HepG2 (cell line): Measurements from ENCODE around the gene NOS2. TPM values are rescaled to one million over a fixed set of nuclear protein-coding genes. Genes with fewer than 3 reads are reported as not detected.

Experiments
- BRCA1 ChIP-seq: sonication (generic); formaldehyde crosslinking; IDR thresholded peaks from 2 replicates; pipeline ENCODE4 v1.4.0; 2020; ENCODE audit warnings: missing genetic modification reagents
- IRF2 ChIP-seq: IDR thresholded peaks from 2 replicates; pipeline ENCODE4 v1.6.1; 2018; ENCODE audit warnings: missing genetic modification reagents, missing compliant biosample characterization
- MYNN ChIP-seq: sonication (generic); formaldehyde crosslinking; IDR thresholded peaks from 2 replicates; pipeline ENCODE4 v1.4.0; 2020; ENCODE audit warnings: mild to moderate bottlenecking, low read depth, missing genetic modification reagents
- TCF7 ChIP-seq: sonication (generic); IDR thresholded peaks from 2 replicates; pipeline ENCODE4 v1.6.1; 2016; ENCODE audit warnings: antibody characterized with exemption, low read depth
- ZBTB7B ChIP-seq: sonication (generic); formaldehyde crosslinking; IDR thresholded peaks from 2 replicates; pipeline ENCODE4 v1.4.0; 2020; ENCODE audit warnings: missing genetic modification reagents
- ZNF224 ChIP-seq: sonication (generic); formaldehyde crosslinking; IDR thresholded peaks from 2 replicates; pipeline ENCODE4 v1.5.0; 2020; ENCODE audit warnings: mild to moderate bottlenecking, missing genetic modification reagents
- ZNF34 ChIP-seq: sonication (generic); formaldehyde crosslinking; IDR thresholded peaks from 2 replicates; pipeline ENCODE4 v1.4.0; 2020; ENCODE audit warnings: mild to moderate bottlenecking, missing genetic modification reagents, borderline replicate concordance
- ZNF451 ChIP-seq: sonication (generic); formaldehyde crosslinking; IDR thresholded peaks from 2 replicates; pipeline ENCODE4 v1.5.0; 2020; ENCODE audit warnings: mild to moderate bottlenecking, missing genetic modification reagents
- polyA plus RNA-seq, 8 experiments: library from polyadenylated mRNA; depleted of rRNA in 3 of 8; stranded (reverse) in 7 of 8; unstranded in 1 of 8; fragments of >200 nt; fragmentation: Illumina TruSeq in 4 of 8; extraction: Trizol in 4 of 8; gene quantifications; 2 replicates each; pipeline versions ENCODE4 v1.2.1 to v1.2.3, GENCODE V29; 2011 to 2016; ENCODE audit warnings: low read depth in 4 of 8, missing spikeins in 1 of 8, mixed read lengths in 1 of 8; ENCODE audit not compliant: insufficient read depth in 1 of 8
- total RNA-seq, 5 experiments: library from RNA; depleted of rRNA; stranded (reverse); fragments of >200 nt; fragmentation: Illumina TruSeq; extraction: Trizol; gene quantifications; 2 replicates each; pipeline ENCODE4 v1.2.3, GENCODE V29; 2016; ENCODE audit warnings: low read depth in 1 of 5
- TF ChIP-seq, protein P1 (sequence below), 2 experiments: sonication (generic) in 1 of 2; formaldehyde crosslinking in 1 of 2; IDR thresholded peaks; 2 replicates each; pipeline versions ENCODE4 v1.4.0 to v1.6.1; 2016 to 2020; ENCODE audit warnings: borderline replicate concordance in 1 of 2, low read depth in 1 of 2, mild to moderate bottlenecking in 1 of 2, missing genetic modification reagents in 1 of 2
- TF ChIP-seq, protein P2 (sequence below): sonication (generic); formaldehyde crosslinking; IDR thresholded peaks from 2 replicates; pipeline ENCODE4 v1.8.0; 2022; ENCODE audit warnings: mild to moderate bottlenecking, missing genetic modification reagents; ENCODE audit not compliant: insufficient replicate concordance
- TF ChIP-seq, protein P3 (sequence below): sonication (generic); formaldehyde crosslinking; IDR thresholded peaks from 2 replicates; pipeline ENCODE4 v1.9.0; 2022; ENCODE audit warnings: low read depth, missing genetic modification reagents
- TF ChIP-seq, protein P4 (sequence below): sonication (generic); formaldehyde crosslinking; IDR thresholded peaks from 2 replicates; pipeline ENCODE4 v1.5.1; 2020; ENCODE audit warnings: mild to moderate bottlenecking, missing genetic modification reagents
- TF ChIP-seq, protein P5 (sequence below): sonication (generic); formaldehyde crosslinking; IDR thresholded peaks from 2 replicates; pipeline ENCODE4 v1.9.0; 2021; ENCODE audit warnings: missing genetic modification reagents, mild to moderate bottlenecking, borderline replicate concordance
- TF ChIP-seq, protein P6 (sequence below): sonication (generic); formaldehyde crosslinking; IDR thresholded peaks from 2 replicates; pipeline ENCODE4 v1.8.1; 2023; ENCODE audit warnings: mild to moderate bottlenecking, inconsistent platforms, moderate library complexity, missing genetic modification reagents, borderline replicate concordance

NOS2 gene
- total and polyA plus RNA-seq, 2 of the 13 experiments (the other 11 are each of a cell fraction or from before 2014, with no cell fraction given): 0.02 TPM; not detected in 1

DNA sequence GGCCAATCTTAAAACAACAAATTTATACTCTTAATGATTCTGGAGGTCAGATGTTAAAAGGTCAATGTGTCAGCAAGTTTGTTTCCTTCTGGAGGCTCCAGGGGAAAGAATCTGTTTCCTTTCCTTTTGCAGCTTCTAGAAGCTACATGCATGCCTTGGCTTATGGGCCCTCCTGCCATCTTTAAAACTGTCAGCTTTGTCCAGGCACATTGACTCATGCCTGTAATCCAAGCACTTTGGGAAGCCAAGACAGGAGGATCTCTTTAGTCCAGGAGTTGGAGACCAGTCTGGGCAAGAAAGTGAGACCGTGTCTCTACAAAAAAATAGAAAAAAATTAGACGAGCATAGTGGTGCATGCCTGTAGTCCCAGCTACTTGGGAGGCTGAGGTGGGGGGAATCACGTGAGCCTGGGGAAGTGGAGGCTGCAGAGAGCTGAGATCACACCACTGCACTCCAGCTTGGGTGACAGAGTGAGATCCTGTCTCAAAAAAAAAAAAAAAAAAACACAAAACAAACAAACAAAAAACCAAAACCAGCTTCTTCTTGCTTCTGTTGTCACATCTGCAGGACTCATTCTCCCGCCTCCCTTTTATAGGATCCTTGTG lies 58.3 kb downstream of the NOS2 start (continued):
- TF ChIP-seq, protein P1, sequence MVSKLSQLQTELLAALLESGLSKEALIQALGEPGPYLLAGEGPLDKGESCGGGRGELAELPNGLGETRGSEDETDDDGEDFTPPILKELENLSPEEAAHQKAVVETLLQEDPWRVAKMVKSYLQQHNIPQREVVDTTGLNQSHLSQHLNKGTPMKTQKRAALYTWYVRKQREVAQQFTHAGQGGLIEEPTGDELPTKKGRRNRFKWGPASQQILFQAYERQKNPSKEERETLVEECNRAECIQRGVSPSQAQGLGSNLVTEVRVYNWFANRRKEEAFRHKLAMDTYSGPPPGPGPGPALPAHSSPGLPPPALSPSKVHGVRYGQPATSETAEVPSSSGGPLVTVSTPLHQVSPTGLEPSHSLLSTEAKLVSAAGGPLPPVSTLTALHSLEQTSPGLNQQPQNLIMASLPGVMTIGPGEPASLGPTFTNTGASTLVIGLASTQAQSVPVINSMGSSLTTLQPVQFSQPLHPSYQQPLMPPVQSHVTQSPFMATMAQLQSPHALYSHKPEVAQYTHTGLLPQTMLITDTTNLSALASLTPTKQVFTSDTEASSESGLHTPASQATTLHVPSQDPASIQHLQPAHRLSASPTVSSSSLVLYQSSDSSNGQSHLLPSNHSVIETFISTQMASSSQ (IDR thresholded peaks at IDR 0.05; ENCODE audit: low read depth): no peak
- TF ChIP-seq, protein P1 (CRISPR knock-in tag; IDR thresholded peaks at IDR 0.05; ENCODE audit: borderline replicate concordance): no peak
- TF ChIP-seq BRCA1 (CRISPR knock-in tag) (no peak), ZBTB7B (CRISPR knock-in tag) (no peak), ZNF451 (CRISPR knock-in tag) (no peak), ZNF34 (CRISPR knock-in tag) (no peak), MYNN (CRISPR knock-in tag) (no peak), IRF2 (CRISPR knock-in tag) (no peak), ZNF224 (CRISPR knock-in tag) (no peak), TCF7 (no peak)
- TF ChIP-seq, protein P2, sequence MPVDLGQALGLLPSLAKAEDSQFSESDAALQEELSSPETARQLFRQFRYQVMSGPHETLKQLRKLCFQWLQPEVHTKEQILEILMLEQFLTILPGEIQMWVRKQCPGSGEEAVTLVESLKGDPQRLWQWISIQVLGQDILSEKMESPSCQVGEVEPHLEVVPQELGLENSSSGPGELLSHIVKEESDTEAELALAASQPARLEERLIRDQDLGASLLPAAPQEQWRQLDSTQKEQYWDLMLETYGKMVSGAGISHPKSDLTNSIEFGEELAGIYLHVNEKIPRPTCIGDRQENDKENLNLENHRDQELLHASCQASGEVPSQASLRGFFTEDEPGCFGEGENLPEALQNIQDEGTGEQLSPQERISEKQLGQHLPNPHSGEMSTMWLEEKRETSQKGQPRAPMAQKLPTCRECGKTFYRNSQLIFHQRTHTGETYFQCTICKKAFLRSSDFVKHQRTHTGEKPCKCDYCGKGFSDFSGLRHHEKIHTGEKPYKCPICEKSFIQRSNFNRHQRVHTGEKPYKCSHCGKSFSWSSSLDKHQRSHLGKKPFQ (CRISPR knock-in tag): no peak
- TF ChIP-seq, protein P3, sequence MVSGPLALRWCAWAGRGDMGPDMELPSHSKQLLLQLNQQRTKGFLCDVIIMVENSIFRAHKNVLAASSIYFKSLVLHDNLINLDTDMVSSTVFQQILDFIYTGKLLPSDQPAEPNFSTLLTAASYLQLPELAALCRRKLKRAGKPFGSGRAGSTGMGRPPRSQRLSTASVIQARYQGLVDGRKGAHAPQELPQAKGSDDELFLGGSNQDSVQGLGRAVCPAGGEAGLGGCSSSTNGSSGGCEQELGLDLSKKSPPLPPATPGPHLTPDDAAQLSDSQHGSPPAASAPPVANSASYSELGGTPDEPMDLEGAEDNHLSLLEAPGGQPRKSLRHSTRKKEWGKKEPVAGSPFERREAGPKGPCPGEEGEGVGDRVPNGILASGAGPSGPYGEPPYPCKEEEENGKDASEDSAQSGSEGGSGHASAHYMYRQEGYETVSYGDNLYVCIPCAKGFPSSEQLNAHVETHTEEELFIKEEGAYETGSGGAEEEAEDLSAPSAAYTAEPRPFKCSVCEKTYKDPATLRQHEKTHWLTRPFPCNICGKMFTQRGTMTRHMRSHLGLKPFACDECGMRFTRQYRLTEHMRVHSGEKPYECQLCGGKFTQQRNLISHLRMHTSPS (CRISPR knock-in tag): no peak
- TF ChIP-seq, protein P4, sequence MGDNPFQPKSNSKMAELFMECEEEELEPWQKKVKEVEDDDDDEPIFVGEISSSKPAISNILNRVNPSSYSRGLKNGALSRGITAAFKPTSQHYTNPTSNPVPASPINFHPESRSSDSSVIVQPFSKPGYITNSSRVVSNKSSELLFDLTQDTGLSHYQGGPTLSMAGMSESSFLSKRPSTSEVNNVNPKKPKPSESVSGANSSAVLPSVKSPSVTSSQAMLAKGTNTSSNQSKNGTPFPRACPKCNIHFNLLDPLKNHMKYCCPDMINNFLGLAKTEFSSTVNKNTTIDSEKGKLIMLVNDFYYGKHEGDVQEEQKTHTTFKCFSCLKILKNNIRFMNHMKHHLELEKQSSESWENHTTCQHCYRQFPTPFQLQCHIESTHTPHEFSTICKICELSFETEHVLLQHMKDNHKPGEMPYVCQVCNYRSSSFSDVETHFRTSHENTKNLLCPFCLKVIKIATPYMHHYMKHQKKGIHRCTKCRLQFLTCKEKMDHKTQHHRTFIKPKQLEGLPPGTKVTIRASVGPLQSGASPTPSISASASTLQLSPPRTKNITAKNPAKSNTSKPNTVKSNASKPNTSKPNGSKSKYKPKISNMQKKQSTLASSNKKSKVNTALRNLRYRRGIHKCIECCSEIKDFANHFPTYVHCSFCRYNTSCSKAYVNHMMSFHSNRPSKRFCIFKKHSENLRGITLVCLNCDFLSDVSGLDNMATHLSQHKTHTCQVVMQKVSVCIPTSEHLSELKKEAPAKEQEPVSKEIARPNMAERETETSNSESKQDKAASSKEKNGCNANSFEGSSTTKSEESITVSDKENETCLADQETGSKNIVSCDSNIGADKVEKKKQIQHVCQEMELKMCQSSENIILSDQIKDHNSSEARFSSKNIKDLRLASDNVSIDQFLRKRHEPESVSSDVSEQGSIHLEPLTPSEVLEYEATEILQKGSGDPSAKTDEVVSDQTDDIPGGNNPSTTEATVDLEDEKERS (CRISPR knock-in tag): no peak
- TF ChIP-seq, protein P5, sequence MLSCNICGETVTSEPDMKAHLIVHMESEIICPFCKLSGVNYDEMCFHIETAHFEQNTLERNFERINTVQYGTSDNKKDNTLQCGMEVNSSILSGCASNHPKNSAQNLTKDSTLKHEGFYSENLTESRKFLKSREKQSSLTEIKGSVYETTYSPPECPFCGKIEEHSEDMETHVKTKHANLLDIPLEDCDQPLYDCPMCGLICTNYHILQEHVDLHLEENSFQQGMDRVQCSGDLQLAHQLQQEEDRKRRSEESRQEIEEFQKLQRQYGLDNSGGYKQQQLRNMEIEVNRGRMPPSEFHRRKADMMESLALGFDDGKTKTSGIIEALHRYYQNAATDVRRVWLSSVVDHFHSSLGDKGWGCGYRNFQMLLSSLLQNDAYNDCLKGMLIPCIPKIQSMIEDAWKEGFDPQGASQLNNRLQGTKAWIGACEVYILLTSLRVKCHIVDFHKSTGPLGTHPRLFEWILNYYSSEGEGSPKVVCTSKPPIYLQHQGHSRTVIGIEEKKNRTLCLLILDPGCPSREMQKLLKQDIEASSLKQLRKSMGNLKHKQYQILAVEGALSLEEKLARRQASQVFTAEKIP (CRISPR knock-in tag): no peak
- TF ChIP-seq, protein P6, sequence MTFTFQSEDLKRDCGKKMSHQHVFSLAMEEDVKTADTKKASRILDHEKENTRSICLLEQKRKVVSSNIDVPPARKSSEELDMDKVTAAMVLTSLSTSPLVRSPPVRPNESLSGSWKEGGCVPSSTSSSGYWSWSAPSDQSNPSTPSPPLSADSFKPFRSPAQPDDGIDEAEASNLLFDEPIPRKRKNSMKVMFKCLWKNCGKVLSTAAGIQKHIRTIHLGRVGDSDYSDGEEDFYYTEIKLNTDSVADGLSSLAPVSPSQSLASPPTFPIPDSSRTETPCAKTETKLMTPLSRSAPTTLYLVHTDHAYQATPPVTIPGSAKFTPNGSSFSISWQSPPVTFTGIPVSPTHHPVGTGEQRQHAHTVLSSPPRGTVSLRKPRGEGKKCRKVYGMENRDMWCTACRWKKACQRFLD (CRISPR knock-in tag): no peak
